ENCODE results near the gene TEKT1. TPM values are rescaled to one million over a fixed set of nuclear protein-coding genes. Genes with fewer than 3 reads are reported as not detected.

The TEKT1 gene
- total RNA-seq, 1 donor, result not detected

- peaks cover 2% of the 10 kb centered on the region for H3K4me1 ChIP-seq (ENCODE audit: insufficient read depth, low read length)
- no peak for TF ChIP-seq CTCF (IDR thresholded peaks at IDR 0.05; ENCODE audit: extremely low read depth, low read depth, low read length)
- no peak overlapping the region for H3K4me2 ChIP-seq (ENCODE audit: insufficient read depth, low read length)
- H3K79me2 ChIP-seq (ENCODE audit: insufficient read depth, low read length), result no peaks in the 10 kb centered on the region
- peaks cover 33% of the 10 kb centered on the region for H3K27me3 ChIP-seq (ENCODE audit: insufficient read depth, low read length)
- no peak for DNase-seq (ENCODE audit: insufficient read length, low spot score, missing footprints)
- no peak overlapping the region for H2AFZ ChIP-seq (ENCODE audit: low read length)
- no peaks in the 10 kb centered on the region for H3K36me3 ChIP-seq (ENCODE audit: insufficient read depth, low read length)
- H3K9me3 ChIP-seq (ENCODE audit: low read depth, low read length), result no peaks in the 10 kb centered on the region
- H3K4me3 ChIP-seq (ENCODE audit: insufficient read depth, low read length), result no peak overlapping the region
- no peaks in the 10 kb centered on the region for H4K20me1 ChIP-seq (ENCODE audit: insufficient read depth, low read length)
- H3K27ac ChIP-seq (ENCODE audit: low read depth, low read length), result no peak overlapping the region
Measured at GRCh38 chr17:6868582-6868981, 37.1 kb upstream of the TEKT1 start.

GRCh38 chr17:6867849-6868248 is 36.3 kb upstream of the TEKT1 start:
- Histone ChIP-seq H4K20me1 (ENCODE audit: insufficient read depth, low read length) (no peaks in the 10 kb centered on the region), H3K4me1 (ENCODE audit: insufficient read depth, low read length) (peaks cover 2% of the 10 kb centered on the region), H3K4me3 (ENCODE audit: insufficient read depth, low read length) (no peak overlapping the region), H3K4me2 (ENCODE audit: insufficient read depth, low read length) (no peak overlapping the region), H2AFZ (ENCODE audit: low read length) (no peak overlapping the region), H3K27ac (ENCODE audit: low read depth, low read length) (no peak overlapping the region), H3K9me3 (ENCODE audit: low read depth, low read length) (no peaks in the 10 kb centered on the region), H3K79me2 (ENCODE audit: insufficient read depth, low read length) (no peaks in the 10 kb centered on the region), H3K27me3 (ENCODE audit: insufficient read depth, low read length) (peaks cover 40% of the 10 kb centered on the region), H3K36me3 (ENCODE audit: insufficient read depth, low read length) (no peaks in the 10 kb centered on the region)
- no peak for DNase-seq (ENCODE audit: insufficient read length, low spot score, missing footprints)
- no peak for TF ChIP-seq CTCF (IDR thresholded peaks at IDR 0.05; ENCODE audit: extremely low read depth, low read depth, low read length)

GRCh38 chr17:6862825-6863224 is 31.3 kb upstream of the TEKT1 start:
- no peak overlapping the region for H3K27ac ChIP-seq (ENCODE audit: low read depth, low read length)
- no peak for TF ChIP-seq CTCF (IDR thresholded peaks at IDR 0.05; ENCODE audit: extremely low read depth, low read depth, low read length)
- H3K9me3 ChIP-seq (ENCODE audit: low read depth, low read length), result no peaks in the 10 kb centered on the region
- H3K36me3 ChIP-seq (ENCODE audit: insufficient read depth, low read length), result no peaks in the 10 kb centered on the region
- H3K4me2 ChIP-seq (ENCODE audit: insufficient read depth, low read length), result no peak overlapping the region
- H3K4me3 ChIP-seq (ENCODE audit: insufficient read depth, low read length), result no peak overlapping the region
- H4K20me1 ChIP-seq (ENCODE audit: insufficient read depth, low read length), result no peaks in the 10 kb centered on the region
- H3K79me2 ChIP-seq (ENCODE audit: insufficient read depth, low read length), result no peaks in the 10 kb centered on the region
- no peak overlapping the region for H2AFZ ChIP-seq (ENCODE audit: low read length)
- peaks cover 53% of the 10 kb centered on the region for H3K27me3 ChIP-seq (ENCODE audit: insufficient read depth, low read length)
- no peak for DNase-seq (ENCODE audit: insufficient read length, low spot score, missing footprints)
- H3K4me1 ChIP-seq (ENCODE audit: insufficient read depth, low read length), result no peaks in the 10 kb centered on the region

GRCh38 chr17:6862122-6862521 is 30.6 kb upstream of the TEKT1 start:
- H3K27ac ChIP-seq (ENCODE audit: low read depth, low read length), result no peak overlapping the region
- DNase-seq (ENCODE audit: insufficient read length, low spot score, missing footprints), result no peak
- no peaks in the 10 kb centered on the region for H3K9me3 ChIP-seq (ENCODE audit: low read depth, low read length)
- H2AFZ ChIP-seq (ENCODE audit: low read length), result no peak overlapping the region
- H3K4me2 ChIP-seq (ENCODE audit: insufficient read depth, low read length), result no peak overlapping the region
- H4K20me1 ChIP-seq (ENCODE audit: insufficient read depth, low read length), result no peaks in the 10 kb centered on the region
- H3K4me3 ChIP-seq (ENCODE audit: insufficient read depth, low read length), result no peak overlapping the region
- H3K36me3 ChIP-seq (ENCODE audit: insufficient read depth, low read length), result no peaks in the 10 kb centered on the region
- peaks cover 51% of the 10 kb centered on the region for H3K27me3 ChIP-seq (ENCODE audit: insufficient read depth, low read length)
- no peaks in the 10 kb centered on the region for H3K79me2 ChIP-seq (ENCODE audit: insufficient read depth, low read length)
- no peaks in the 10 kb centered on the region for H3K4me1 ChIP-seq (ENCODE audit: insufficient read depth, low read length)
- TF ChIP-seq CTCF (IDR thresholded peaks at IDR 0.05; ENCODE audit: extremely low read depth, low read depth, low read length), result no peak
